DND-41 (cell line): Measurements from ENCODE around the gene MEX3C.

Experiments used
- ATAC-seq: fragments of 200-7000 bp; cut with Tn5 transposase; 3 replicates; pipeline ENCODE4 v1.9.1; 2021; ENCODE audit warnings: low read depth; ENCODE audit not compliant: insufficient read depth
- DNase-seq: peaks from one replicate; pipeline ENCODE4 v3.0.0-alpha.2; 2020
- H2AFZ ChIP-seq: 2 replicates; pipeline ENCODE4 v1.6.0; 2012; ENCODE audit warnings: low read depth, low read length
- H3K27ac ChIP-seq: 2 replicates; pipeline ENCODE4 v1.5.1; 2012; ENCODE audit warnings: low read length, inconsistent platforms
- H3K27me3 ChIP-seq: fragments of 200-600 bp; sonication (generic); 2 replicates; pipeline ENCODE4 v1.6.0; 2012; ENCODE audit warnings: low read length, mild to moderate bottlenecking, inconsistent platforms; ENCODE audit not compliant: insufficient read depth, poor library complexity
- H3K36me3 ChIP-seq: 2 replicates; pipeline ENCODE4 v1.5.1; 2012; ENCODE audit warnings: low read length, inconsistent platforms; ENCODE audit not compliant: insufficient read depth
- H3K4me1 ChIP-seq: 2 replicates; pipeline ENCODE4 v1.5.1; 2012; ENCODE audit warnings: mild to moderate bottlenecking, low read length; ENCODE audit not compliant: insufficient read depth
- H3K4me2 ChIP-seq: 2 replicates; pipeline ENCODE4 v1.6.0; 2012; ENCODE audit warnings: mild to moderate bottlenecking, moderate library complexity, low read length, inconsistent platforms; ENCODE audit not compliant: insufficient read depth
- H3K4me3 ChIP-seq, 2 experiments: fragments of 200-600 bp in 1 of 2; shearing (Covaris generic) in 1 of 2; 2 replicates each; pipeline ENCODE4 v1.5.1; 2012 to 2016; ENCODE audit warnings: inconsistent platforms in 2 of 2, low read length in 2 of 2, mild to moderate bottlenecking in 2 of 2, low read depth in 1 of 2, moderate library complexity in 1 of 2
- H3K79me2 ChIP-seq: 2 replicates; pipeline ENCODE4 v1.6.0; 2012; ENCODE audit warnings: low read length, inconsistent platforms; ENCODE audit not compliant: insufficient read depth
- H3K9ac ChIP-seq: 2 replicates; pipeline ENCODE4 v1.6.0; 2012; ENCODE audit warnings: low read depth, mild to moderate bottlenecking, inconsistent platforms, low read length, moderate library complexity
- H3K9me3 ChIP-seq: 2 replicates; pipeline ENCODE4 v1.5.1; 2012; ENCODE audit warnings: low read length, moderate library complexity, mild to moderate bottlenecking, inconsistent platforms; ENCODE audit not compliant: insufficient read depth, severe bottlenecking
- H4K20me1 ChIP-seq: 2 replicates; pipeline ENCODE4 v1.6.0; 2012; ENCODE audit warnings: low read length; ENCODE audit not compliant: insufficient read depth
- EZH2 ChIP-seq: IDR thresholded peaks from 3 replicates; pipeline ENCODE4 v1.6.1; 2012; ENCODE audit warnings: borderline replicate concordance, low read depth, mild to moderate bottlenecking, moderate library complexity, low read length, inconsistent platforms; ENCODE audit not compliant: severe bottlenecking
- TF ChIP-seq, protein P1 (sequence below): IDR thresholded peaks from 2 replicates; pipeline ENCODE4 v1.5.1; 2012; ENCODE audit warnings: borderline replicate concordance, low read length, moderate library complexity, mild to moderate bottlenecking; ENCODE audit not compliant: poor library complexity, severe bottlenecking; ENCODE audit errors: extremely low read depth

Gene MEX3C

DNA sequence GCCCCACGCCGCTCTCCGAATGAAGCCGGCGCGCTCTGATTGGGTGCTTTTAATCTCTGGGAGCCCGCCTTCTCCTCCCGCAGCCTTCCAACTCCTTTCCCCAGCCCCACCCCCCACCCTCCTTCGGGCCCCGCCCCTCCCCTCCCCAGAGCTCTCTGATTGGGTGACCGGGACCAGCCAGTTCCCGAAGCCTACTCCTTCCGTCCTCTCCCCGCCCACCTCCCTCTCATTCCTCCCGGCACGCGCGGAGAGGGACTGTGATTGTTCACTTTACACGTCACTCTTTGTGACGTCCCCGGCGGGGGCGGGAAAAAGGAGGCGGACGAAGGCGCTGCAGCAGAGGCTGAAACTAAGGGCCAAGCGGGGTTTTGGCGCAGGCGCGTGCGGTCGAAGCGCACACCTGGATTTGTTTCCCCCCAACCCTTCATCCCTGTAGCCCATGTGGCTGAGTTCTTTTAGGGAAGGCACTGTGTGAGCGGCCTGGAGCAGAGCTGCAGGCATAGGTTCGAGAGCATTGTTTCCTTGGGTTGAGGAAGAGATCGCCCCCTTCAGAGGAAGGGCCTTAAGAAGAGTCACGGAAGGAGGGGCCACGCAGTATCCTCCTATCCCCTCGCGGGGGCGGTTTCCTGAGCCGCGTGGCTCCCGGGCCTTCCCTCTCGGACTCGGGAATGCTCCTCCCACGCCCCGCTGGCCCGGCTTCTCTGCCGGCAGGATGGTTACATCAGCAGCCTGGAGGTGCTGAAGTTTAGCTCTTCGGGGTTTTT lies at the start of gene MEX3C:
TSS of gene MEX3C (minus strand) at position 21 of the 764 bp plus-strand sequence. CDS start 361 bp downstream, outside the sequence.
- H3K79me2 ChIP-seq: peaks cover 41% of the 10 kb centered on the region
- peaks cover 11% of the 10 kb centered on the region; the same call in 1 of the 2 replicates for H3K36me3 ChIP-seq
- peak within 1 kb of the TSS; percentile 90 for H3K27ac ChIP-seq
- H3K9me3 ChIP-seq: no peaks in the 10 kb centered on the region
- peak within 1 kb of the TSS; percentile 87 for H3K9ac ChIP-seq
- H3K4me2 ChIP-seq: peak within 1 kb of the TSS; percentile 88
- peak within 1 kb of the TSS; percentile 75 for H2AFZ ChIP-seq
- DNase-seq (peak; percentile 99), ATAC-seq (peak; percentile 84)
- TF ChIP-seq EZH2: no peak
- TF ChIP-seq, protein P1, sequence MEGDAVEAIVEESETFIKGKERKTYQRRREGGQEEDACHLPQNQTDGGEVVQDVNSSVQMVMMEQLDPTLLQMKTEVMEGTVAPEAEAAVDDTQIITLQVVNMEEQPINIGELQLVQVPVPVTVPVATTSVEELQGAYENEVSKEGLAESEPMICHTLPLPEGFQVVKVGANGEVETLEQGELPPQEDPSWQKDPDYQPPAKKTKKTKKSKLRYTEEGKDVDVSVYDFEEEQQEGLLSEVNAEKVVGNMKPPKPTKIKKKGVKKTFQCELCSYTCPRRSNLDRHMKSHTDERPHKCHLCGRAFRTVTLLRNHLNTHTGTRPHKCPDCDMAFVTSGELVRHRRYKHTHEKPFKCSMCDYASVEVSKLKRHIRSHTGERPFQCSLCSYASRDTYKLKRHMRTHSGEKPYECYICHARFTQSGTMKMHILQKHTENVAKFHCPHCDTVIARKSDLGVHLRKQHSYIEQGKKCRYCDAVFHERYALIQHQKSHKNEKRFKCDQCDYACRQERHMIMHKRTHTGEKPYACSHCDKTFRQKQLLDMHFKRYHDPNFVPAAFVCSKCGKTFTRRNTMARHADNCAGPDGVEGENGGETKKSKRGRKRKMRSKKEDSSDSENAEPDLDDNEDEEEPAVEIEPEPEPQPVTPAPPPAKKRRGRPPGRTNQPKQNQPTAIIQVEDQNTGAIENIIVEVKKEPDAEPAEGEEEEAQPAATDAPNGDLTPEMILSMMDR: peak; percentile 48
- peaks cover 31% of the 10 kb centered on the region for H3K4me1 ChIP-seq
- H3K4me3 ChIP-seq: peak within 1 kb of the TSS; percentile 73 to 93
- peaks cover 29% of the 10 kb centered on the region for H4K20me1 ChIP-seq
- H3K27me3 ChIP-seq: peaks cover 6% of the 10 kb centered on the region

DNA sequence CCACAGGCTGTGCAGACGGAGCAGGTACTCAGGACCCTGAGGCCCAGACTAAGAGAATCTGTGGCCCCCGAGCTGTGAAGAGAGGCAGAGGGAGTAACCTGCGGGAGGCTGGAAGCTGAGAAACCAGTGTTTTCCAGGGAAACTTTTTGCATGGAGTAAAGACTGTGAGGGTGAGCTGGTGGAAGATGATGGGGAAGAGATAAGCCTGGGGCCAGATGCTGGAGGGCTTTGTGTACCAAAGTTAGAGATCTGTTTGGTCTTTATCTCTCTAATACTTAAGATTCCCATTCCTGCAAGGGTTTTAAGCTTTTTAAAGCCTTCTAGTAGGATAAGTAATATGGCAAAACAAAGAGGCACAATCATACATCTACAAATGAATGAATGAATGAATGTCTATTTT lies 43.7 kb upstream of the MEX3C start:
- no peak overlapping the region for H3K27ac ChIP-seq
- H3K36me3 ChIP-seq: no peaks in the 10 kb centered on the region
- H4K20me1 ChIP-seq: no peaks in the 10 kb centered on the region
- no peaks in the 10 kb centered on the region for H3K79me2 ChIP-seq
- no peak overlapping the region for H3K4me2 ChIP-seq
- no peaks in the 10 kb centered on the region for H3K9me3 ChIP-seq
- no peak overlapping the region for H3K4me3 ChIP-seq
- no peak for TF ChIP-seq EZH2
- TF ChIP-seq, protein P1: no peak
- no peaks in the 10 kb centered on the region for H3K4me1 ChIP-seq
- no peak overlapping the region for H3K9ac ChIP-seq
- DNase-seq (no peak), ATAC-seq (no peak)
- no peak overlapping the region for H2AFZ ChIP-seq
- no peaks in the 10 kb centered on the region for H3K27me3 ChIP-seq

GRCh38 chr18:51236225-51236624 lies 38.7 kb upstream of the MEX3C start:
- H2AFZ ChIP-seq: no peak overlapping the region
- H3K27me3 ChIP-seq: peaks cover 10% of the 10 kb centered on the region
- no peak overlapping the region for H3K27ac ChIP-seq
- H3K36me3 ChIP-seq: no peaks in the 10 kb centered on the region
- DNase-seq (no peak), ATAC-seq (no peak)
- H3K4me3 ChIP-seq: no peak overlapping the region
- H3K9ac ChIP-seq: no peak overlapping the region
- TF ChIP-seq, protein P1: no peak
- no peak for TF ChIP-seq EZH2
- H3K79me2 ChIP-seq: no peaks in the 10 kb centered on the region
- H3K9me3 ChIP-seq: no peaks in the 10 kb centered on the region
- H4K20me1 ChIP-seq: no peaks in the 10 kb centered on the region
- H3K4me2 ChIP-seq: no peak overlapping the region
- no peaks in the 10 kb centered on the region for H3K4me1 ChIP-seq
